ENCODE measurements around the gene MCCC2.
"Not testable (repeated sequence)": the region's sequence is repeated elsewhere in the genome, so short reads cannot be mapped to it uniquely, and the experiment has no call there.

GRCh38 chr5:71575588-71575987, 11.6 kb upstream of the MCCC2 start:
- TF ChIP-seq CTCF (IDR thresholded peaks at IDR 0.05; ENCODE audit: poor library complexity); EZH2phosphoT487 (IDR thresholded peaks at IDR 0.05; ENCODE audit: low read depth, severe bottlenecking, unreplicated experiment); EZH2 (IDR thresholded peaks at IDR 0.05; ENCODE audit: borderline replicate concordance): not testable (repeated sequence)

Measured in hepatocyte (in vitro differentiated cells).